ENCODE results near the gene ZNF697.

- TF ChIP-seq CTCF (conservative IDR thresholded peaks at IDR 0.05) (no peak), ZFX (IDR thresholded peaks at IDR 0.05) (no peak)
Measured at GRCh38 chr1:119631433-119632102, 16.5 kb downstream of the ZNF697 start.
